Cardiac fibroblast (primary cell): ENCODE data around the gene ABCC1.
"Not testable (repeated sequence)": the region's sequence is repeated elsewhere in the genome, so short reads cannot be mapped to it uniquely, and the experiment has no call there.

Experiments used
- DNase-seq, 2 donors: peaks; one replicate each; pipeline versions ENCODE4 v3.0.0 to v3.0.0-alpha.2; 2010; ENCODE audit warnings: low read depth in 2 of 2
- H3K4me3 ChIP-seq, 2 donors: replicated peaks in 1 of 2; 1 replicate in 1 of 2; 2 replicates in 1 of 2; pipeline ENCODE4 v1.5.1; 2011; ENCODE audit warnings: low read depth in 2 of 2, low read length in 2 of 2, mild to moderate bottlenecking in 2 of 2, moderate library complexity in 1 of 2
- CTCF ChIP-seq: IDR thresholded peaks from one replicate; pipeline ENCODE4 v1.5.1; 2011; ENCODE audit warnings: low read depth, mild to moderate bottlenecking, low read length, inconsistent platforms

Gene ABCC1

GRCh38 chr16:16183562-16183961, 234.1 kb downstream of the ABCC1 start:
- TF ChIP-seq CTCF = peak; percentile 17
- H3K4me3 ChIP-seq = no peak overlapping the region
- DNase-seq = no peak

- no peak for DNase-seq
- no peak overlapping the region for H3K4me3 ChIP-seq
- TF ChIP-seq CTCF = no peak
Observed at GRCh38 chr16:16184594-16184993, 235.2 kb downstream of the ABCC1 start.

- TF ChIP-seq CTCF = no peak
- no peak overlapping the region for H3K4me3 ChIP-seq
- DNase-seq = no peak
Observed at GRCh38 chr16:16185095-16185494, 235.7 kb downstream of the ABCC1 start.

- no peak overlapping the region for H3K4me3 ChIP-seq
- no peak for DNase-seq
- no peak for TF ChIP-seq CTCF
Observed at GRCh38 chr16:16186820-16187219, 237.4 kb downstream of the ABCC1 start.

- TF ChIP-seq CTCF = no peak
- no peak for DNase-seq
- no peak overlapping the region for H3K4me3 ChIP-seq
Observed at GRCh38 chr16:16188827-16189226, 239.4 kb downstream of the ABCC1 start.

- no peak overlapping the region for H3K4me3 ChIP-seq
- DNase-seq = no peak
- TF ChIP-seq CTCF = no peak
Observed at GRCh38 chr16:16189842-16190241, 240.4 kb downstream of the ABCC1 start.

GRCh38 chr16:16190546-16190945, 241.1 kb downstream of the ABCC1 start:
- no peak for TF ChIP-seq CTCF
- no peak for DNase-seq

GRCh38 chr16:16190966-16191365, 241.6 kb downstream of the ABCC1 start:
- not testable (repeated sequence) for H3K4me3 ChIP-seq, DNase-seq

More at GRCh38 chr16:16190546-16190945, 241.1 kb downstream of the ABCC1 start:
- H3K4me3 ChIP-seq = no peak overlapping the region
